HepG2 (cell line): ENCODE measurements around the gene FTL. TPM values are rescaled to one million over a fixed set of nuclear protein-coding genes. Genes with fewer than 3 reads are reported as not detected.

Experiments
- CBX5 ChIP-seq: sonication (generic); formaldehyde crosslinking; IDR thresholded peaks from 2 replicates; pipeline ENCODE4 v1.4.0; 2020; ENCODE audit warnings: missing genetic modification reagents, borderline replicate concordance
- HMGXB3 ChIP-seq: sonication (generic); formaldehyde crosslinking; IDR thresholded peaks from 2 replicates; pipeline ENCODE4 v1.4.0; 2020; ENCODE audit warnings: missing genetic modification reagents, borderline replicate concordance
- MAF1 ChIP-seq: sonication (generic); formaldehyde crosslinking; IDR thresholded peaks from 2 replicates; pipeline ENCODE4 v1.5.0; 2020; ENCODE audit warnings: missing genetic modification reagents, borderline replicate concordance
- MATR3 ChIP-seq: sonication (generic); formaldehyde crosslinking; IDR thresholded peaks from 2 replicates; pipeline ENCODE4 v1.4.0; 2020; ENCODE audit warnings: missing genetic modification reagents
- MTA3 ChIP-seq: sonication (generic); formaldehyde crosslinking; IDR thresholded peaks from 2 replicates; pipeline ENCODE4 v1.4.0; 2020; ENCODE audit warnings: missing genetic modification reagents
- NCOA2 ChIP-seq: sonication (generic); formaldehyde crosslinking; IDR thresholded peaks from 2 replicates; pipeline ENCODE4 v1.8.0; 2022; ENCODE audit warnings: inconsistent platforms
- NCOR1 ChIP-seq: fragments of 200-600 bp; sonication (generic); IDR thresholded peaks from 2 replicates; pipeline ENCODE4 v1.7.0; 2017; ENCODE audit warnings: antibody characterized with exemption, low read length, borderline replicate concordance
- SOX6 ChIP-seq, 2 experiments: fragments of 450-650 bp in 1 of 2; sonication (generic) in 1 of 2; formaldehyde crosslinking in 1 of 2; IDR thresholded peaks; 2 replicates each; pipeline versions ENCODE4 v1.4.0 to v1.6.1; 2017 to 2020; ENCODE audit warnings: antibody characterized with exemption in 1 of 2, mild to moderate bottlenecking in 1 of 2, missing genetic modification reagents in 1 of 2
- TFE3 ChIP-seq: IDR thresholded peaks from 2 replicates; pipeline ENCODE4 v1.6.1; 2016
- TSC22D2 ChIP-seq: sonication (generic); formaldehyde crosslinking; IDR thresholded peaks from 2 replicates; pipeline ENCODE4 v1.5.1; 2020; ENCODE audit warnings: missing genetic modification reagents, mild to moderate bottlenecking, borderline replicate concordance
- ZMYM2 ChIP-seq: sonication (generic); formaldehyde crosslinking; IDR thresholded peaks from 2 replicates; pipeline ENCODE4 v1.8.0; 2022; ENCODE audit warnings: mild to moderate bottlenecking, missing genetic modification reagents
- ZNF317 ChIP-seq: sonication (generic); formaldehyde crosslinking; IDR thresholded peaks from 2 replicates; pipeline ENCODE4 v1.5.0; 2020; ENCODE audit warnings: mild to moderate bottlenecking, missing genetic modification reagents
- ZNF451 ChIP-seq: sonication (generic); formaldehyde crosslinking; IDR thresholded peaks from 2 replicates; pipeline ENCODE4 v1.5.0; 2020; ENCODE audit warnings: mild to moderate bottlenecking, missing genetic modification reagents
- ZNF720 ChIP-seq: sonication (generic); formaldehyde crosslinking; IDR thresholded peaks from 2 replicates; pipeline ENCODE4 v1.4.0; 2020; ENCODE audit warnings: missing genetic modification reagents
- polyA plus RNA-seq, 8 experiments: library from polyadenylated mRNA; depleted of rRNA in 3 of 8; stranded (reverse) in 7 of 8; unstranded in 1 of 8; fragments of >200 nt; fragmentation: Illumina TruSeq in 4 of 8; extraction: Trizol in 4 of 8; gene quantifications; 2 replicates each; pipeline versions ENCODE4 v1.2.1 to v1.2.3, GENCODE V29; 2011 to 2016; ENCODE audit warnings: low read depth in 4 of 8, missing spikeins in 1 of 8, mixed read lengths in 1 of 8; ENCODE audit not compliant: insufficient read depth in 1 of 8
- total RNA-seq, 5 experiments: library from RNA; depleted of rRNA; stranded (reverse); fragments of >200 nt; fragmentation: Illumina TruSeq; extraction: Trizol; gene quantifications; 2 replicates each; pipeline ENCODE4 v1.2.3, GENCODE V29; 2016; ENCODE audit warnings: low read depth in 1 of 5
- TF ChIP-seq, protein P1 (sequence below): sonication (generic); formaldehyde crosslinking; IDR thresholded peaks from 2 replicates; pipeline ENCODE4 v1.4.0; 2020; ENCODE audit warnings: mild to moderate bottlenecking, missing genetic modification reagents
- TF ChIP-seq, protein P2 (sequence below): sonication (generic); formaldehyde crosslinking; IDR thresholded peaks from 2 replicates; pipeline ENCODE4 v1.5.0; 2020; ENCODE audit warnings: missing genetic modification reagents, mild to moderate bottlenecking, borderline replicate concordance
- TF ChIP-seq, protein P3 (sequence below): sonication (generic); formaldehyde crosslinking; conservative IDR thresholded peaks from 2 replicates; pipeline ENCODE4 v1.8.0; 2022; ENCODE audit warnings: mild to moderate bottlenecking, moderate library complexity, missing genetic modification reagents

The FTL gene
- total and polyA plus RNA-seq, 2 of the 13 experiments (the other 11 are each of a cell fraction or from before 2014, with no cell fraction given) = 2,721 to 8,800 TPM

- TF ChIP-seq MTA3 (CRISPR knock-in tag) (no peak), CBX5 (no peak), TSC22D2 (CRISPR knock-in tag) (no peak), MATR3 (CRISPR knock-in tag) (no peak), SOX6 (IDR thresholded peaks at IDR 0.05) (no peak), SOX6 (CRISPR knock-in tag; IDR thresholded peaks at IDR 0.05) (no peak), NCOA2 (CRISPR knock-in tag) (no peak), HMGXB3 (CRISPR knock-in tag) (no peak), MAF1 (CRISPR knock-in tag) (no peak), ZNF451 (CRISPR knock-in tag) (no peak), ZNF317 (CRISPR knock-in tag) (no peak), ZNF720 (CRISPR knock-in tag) (no peak), ZMYM2 (CRISPR knock-in tag) (0 out of 2 replicates have a peak, but pooled peaks have one; percentile 19), NCOR1 (no peak), TFE3 (CRISPR knock-in tag) (no peak)
- TF ChIP-seq, protein P1, sequence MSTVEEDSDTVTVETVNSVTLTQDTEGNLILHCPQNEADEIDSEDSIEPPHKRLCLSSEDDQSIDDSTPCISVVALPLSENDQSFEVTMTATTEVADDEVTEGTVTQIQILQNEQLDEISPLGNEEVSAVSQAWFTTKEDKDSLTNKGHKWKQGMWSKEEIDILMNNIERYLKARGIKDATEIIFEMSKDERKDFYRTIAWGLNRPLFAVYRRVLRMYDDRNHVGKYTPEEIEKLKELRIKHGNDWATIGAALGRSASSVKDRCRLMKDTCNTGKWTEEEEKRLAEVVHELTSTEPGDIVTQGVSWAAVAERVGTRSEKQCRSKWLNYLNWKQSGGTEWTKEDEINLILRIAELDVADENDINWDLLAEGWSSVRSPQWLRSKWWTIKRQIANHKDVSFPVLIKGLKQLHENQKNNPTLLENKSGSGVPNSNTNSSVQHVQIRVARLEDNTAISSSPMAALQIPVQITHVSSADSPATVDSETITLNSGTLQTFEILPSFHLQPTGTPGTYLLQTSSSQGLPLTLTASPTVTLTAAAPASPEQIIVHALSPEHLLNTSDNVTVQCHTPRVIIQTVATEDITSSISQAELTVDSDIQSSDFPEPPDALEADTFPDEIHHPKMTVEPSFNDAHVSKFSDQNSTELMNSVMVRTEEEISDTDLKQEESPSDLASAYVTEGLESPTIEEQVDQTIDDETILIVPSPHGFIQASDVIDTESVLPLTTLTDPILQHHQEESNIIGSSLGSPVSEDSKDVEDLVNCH (CRISPR knock-in tag) = no peak
- TF ChIP-seq, protein P2, sequence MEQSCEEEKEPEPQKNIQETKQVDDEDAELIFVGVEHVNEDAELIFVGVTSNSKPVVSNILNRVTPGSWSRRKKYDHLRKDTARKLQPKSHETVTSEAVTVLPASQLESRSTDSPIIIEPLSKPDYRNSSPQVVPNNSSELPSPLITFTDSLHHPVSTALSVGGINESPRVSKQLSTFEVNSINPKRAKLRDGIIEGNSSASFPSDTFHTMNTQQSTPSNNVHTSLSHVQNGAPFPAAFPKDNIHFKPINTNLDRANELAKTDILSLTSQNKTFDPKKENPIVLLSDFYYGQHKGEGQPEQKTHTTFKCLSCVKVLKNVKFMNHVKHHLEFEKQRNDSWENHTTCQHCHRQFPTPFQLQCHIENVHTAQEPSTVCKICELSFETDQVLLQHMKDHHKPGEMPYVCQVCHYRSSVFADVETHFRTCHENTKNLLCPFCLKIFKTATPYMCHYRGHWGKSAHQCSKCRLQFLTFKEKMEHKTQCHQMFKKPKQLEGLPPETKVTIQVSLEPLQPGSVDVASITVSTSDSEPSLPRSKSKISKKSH (CRISPR knock-in tag) = no peak
- TF ChIP-seq, protein P3, sequence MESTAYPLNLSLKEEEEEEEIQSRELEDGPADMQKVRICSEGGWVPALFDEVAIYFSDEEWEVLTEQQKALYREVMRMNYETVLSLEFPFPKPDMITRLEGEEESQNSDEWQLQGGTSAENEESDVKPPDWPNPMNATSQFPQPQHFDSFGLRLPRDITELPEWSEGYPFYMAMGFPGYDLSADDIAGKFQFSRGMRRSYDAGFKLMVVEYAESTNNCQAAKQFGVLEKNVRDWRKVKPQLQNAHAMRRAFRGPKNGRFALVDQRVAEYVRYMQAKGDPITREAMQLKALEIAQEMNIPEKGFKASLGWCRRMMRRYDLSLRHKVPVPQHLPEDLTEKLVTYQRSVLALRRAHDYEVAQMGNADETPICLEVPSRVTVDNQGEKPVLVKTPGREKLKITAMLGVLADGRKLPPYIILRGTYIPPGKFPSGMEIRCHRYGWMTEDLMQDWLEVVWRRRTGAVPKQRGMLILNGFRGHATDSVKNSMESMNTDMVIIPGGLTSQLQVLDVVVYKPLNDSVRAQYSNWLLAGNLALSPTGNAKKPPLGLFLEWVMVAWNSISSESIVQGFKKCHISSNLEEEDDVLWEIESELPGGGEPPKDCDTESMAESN (CRISPR knock-in tag) = no peak
These were observed 11.0 kb upstream of the FTL start (continued) for GRCh38 chr19:48953990-48954594.
